GM12878 (cell line): ENCODE data around the gene EPHA7. TPM values are rescaled to one million over a fixed set of nuclear protein-coding genes. Genes with fewer than 3 reads are reported as not detected.

Experiments used
- ATAC-seq: fragments of 200-7000 bp; cut with Tn5 transposase; 3 replicates; pipeline ENCODE4 v1.9.1; 2020; ENCODE audit warnings: mild to moderate bottlenecking, moderate library complexity
- BruUV-seq: library from RNA; stranded (reverse); fragments of 400-500 nt; replicated peaks from 2 replicates; lab custom pipeline; 2021; lab: Mats Ljungman, UMichigan
- CTCF ChIA-PET: fragments of 300-600 bp; sonication (Branson Sonifier 250); formaldehyde crosslinking; extraction: SDS; loops from one replicate; lab custom pipeline; 2021; ENCODE audit warnings: inconsistent platforms; lab: Yijun Ruan, JAX
- POLR2A ChIA-PET: fragments of 350-600 bp; formaldehyde crosslinking; extraction: SDS; loops from one replicate; lab custom pipeline; 2021; ENCODE audit warnings: inconsistent platforms; lab: Charles Lee
- RAD21 ChIA-PET: fragments of 300-600 bp; sonication (Branson Sonifier 250); formaldehyde crosslinking; loops from one replicate; lab custom pipeline; 2023; ENCODE audit warnings: antibody characterized with exemption; ENCODE audit not compliant: unreplicated experiment; lab: Charles Lee
- SMC1A ChIA-PET: fragments of 300-600 bp; sonication (Branson Sonifier 250); formaldehyde crosslinking; loops from one replicate; lab custom pipeline; 2023; ENCODE audit not compliant: unreplicated experiment, uncharacterized antibody; lab: Charles Lee
- DNase-seq: peaks from one replicate; pipeline ENCODE4 v3.0.0-alpha.2; 2011; ENCODE audit warnings: low read depth, low spot score
- FAIRE-seq: peaks from 3 replicates; lab custom pipeline; 2011; peaks lifted over from hg19 to GRCh38; lab: Jason Lieb, UNC
- H2AFZ ChIP-seq: 2 replicates; pipeline ENCODE4 v1.6.0; 2011; ENCODE audit warnings: low read depth, low read length, control low read depth; ENCODE audit not compliant: control insufficient read depth
- H3K27ac ChIP-seq: 2 replicates; pipeline ENCODE4 v1.5.1; 2011; ENCODE audit warnings: control low read depth; ENCODE audit not compliant: control insufficient read depth, insufficient read depth
- H3K27me3 ChIP-seq, 2 experiments: replicated peaks in 1 of 2; 2 replicates each; pipeline versions ENCODE4 v1.6.0 to v1.6.1; 2011; ENCODE audit warnings: low read length in 1 of 2; ENCODE audit not compliant: control insufficient read depth in 2 of 2, insufficient read depth in 2 of 2
- H3K36me3 ChIP-seq, 2 experiments: 2 replicates each; pipeline ENCODE4 v1.5.1; 2011; ENCODE audit warnings: low read length in 1 of 2; ENCODE audit not compliant: control insufficient read depth in 2 of 2, insufficient read depth in 2 of 2
- H3K4me1 ChIP-seq: 2 replicates; pipeline ENCODE4 v1.6.1; 2011; ENCODE audit warnings: mild to moderate bottlenecking, low read length, moderate library complexity, mixed read lengths; ENCODE audit not compliant: control insufficient read depth, insufficient read depth
- H3K4me2 ChIP-seq: 2 replicates; pipeline ENCODE4 v1.6.0; 2011; ENCODE audit warnings: control low read depth; ENCODE audit not compliant: control insufficient read depth, insufficient read depth
- H3K4me3 ChIP-seq: fragments of 200-600 bp; sonication (generic); 2 replicates; pipeline ENCODE4 v1.5.1; 2016
- H3K79me2 ChIP-seq: 2 replicates; pipeline ENCODE4 v1.6.0; 2011; ENCODE audit warnings: low read length; ENCODE audit not compliant: control insufficient read depth, insufficient read depth
- H3K9ac ChIP-seq: 2 replicates; pipeline ENCODE4 v1.8.0; 2011; ENCODE audit warnings: low read length, control low read depth, mixed read lengths; ENCODE audit not compliant: control insufficient read depth, insufficient read depth
- H3K9me3 ChIP-seq: replicated peaks from 3 replicates; pipeline ENCODE4 v1.5.1; 2011; ENCODE audit warnings: mild to moderate bottlenecking, low read length; ENCODE audit not compliant: control insufficient read depth, insufficient read depth
- H4K20me1 ChIP-seq: 2 replicates; pipeline ENCODE4 v1.6.0; 2011; ENCODE audit not compliant: control insufficient read depth, insufficient read depth
- BCL11A ChIP-seq: IDR thresholded peaks from 2 replicates; pipeline ENCODE4 v1.6.1; 2011; ENCODE audit warnings: low read depth, low read length
- CREB1 ChIP-seq: IDR thresholded peaks from 2 replicates; pipeline ENCODE4 v1.6.1; 2012; ENCODE audit warnings: low read depth, mild to moderate bottlenecking, inconsistent platforms
- EED ChIP-seq: sonication (generic); IDR thresholded peaks from 2 replicates; pipeline ENCODE4 v1.6.1; 2016; ENCODE audit warnings: antibody characterized with exemption, low read depth
- ESRRA ChIP-seq: IDR thresholded peaks from 2 replicates; pipeline ENCODE4 v1.6.1; 2012; ENCODE audit warnings: mild to moderate bottlenecking, low read length, improper control_type of control experiment
- FOXK2 ChIP-seq: fragments of 450-650 bp; IDR thresholded peaks from 2 replicates; pipeline ENCODE4 v1.6.1; 2017; ENCODE audit warnings: mild to moderate bottlenecking, moderate library complexity
- NFYB ChIP-seq: IDR thresholded peaks from 2 replicates; pipeline ENCODE4 v1.6.1; 2011; ENCODE audit warnings: low read depth, mild to moderate bottlenecking, low read length, improper control_type of control experiment, moderate library complexity; ENCODE audit not compliant: insufficient read depth
- NR2F1 ChIP-seq: fragments of 450-650 bp; conservative IDR thresholded peaks from 2 replicates; pipeline ENCODE4 v1.6.1; 2017; ENCODE audit warnings: mild to moderate bottlenecking
- PKNOX1 ChIP-seq: fragments of 450-650 bp; IDR thresholded peaks from 2 replicates; pipeline ENCODE4 v1.6.1; 2016; ENCODE audit warnings: mild to moderate bottlenecking
- POLR2AphosphoS5 ChIP-seq: IDR thresholded peaks from 2 replicates; pipeline ENCODE4 v1.6.1; 2011; ENCODE audit warnings: mild to moderate bottlenecking, low read length, inconsistent platforms
- SPI1 ChIP-seq: IDR thresholded peaks from 2 replicates; pipeline ENCODE4 v1.6.1; 2011; ENCODE audit warnings: low read depth, mild to moderate bottlenecking, low read length, moderate library complexity, borderline replicate concordance; ENCODE audit not compliant: insufficient read depth
- STAT3 ChIP-seq: IDR thresholded peaks from 2 replicates; pipeline ENCODE4 v1.6.1; 2011; ENCODE audit warnings: low read depth, low read length, improper control_type of control experiment
- TARDBP ChIP-seq: IDR thresholded peaks from 2 replicates; pipeline ENCODE4 v1.6.1; 2016; ENCODE audit warnings: borderline replicate concordance
- ZBTB40 ChIP-seq: fragments of 450-650 bp; IDR thresholded peaks from 2 replicates; pipeline ENCODE4 v1.6.1; 2016; ENCODE audit warnings: mild to moderate bottlenecking, moderate library complexity, borderline replicate concordance
- WGBS: methylation state at CpG from one replicate; pipeline ENCODE4 v1.1.6; 2016; ENCODE audit warnings: low lambda C conversion rate; ENCODE audit not compliant: insufficient replicate concordance, insufficient coverage; ENCODE audit errors: missing lambda C conversion rate; 5-methylcytosine and 5-hydroxymethylcytosine counted together
- in situ Hi-C: fragments of 300-500 bp; cut with MboI; formaldehyde crosslinking; loops from 9 replicates; pipeline ENCODE4 v1.14.3; 2018; ENCODE audit warnings: mixed read lengths
- intact Hi-C: fragments of 100-400 bp; cut with micrococcal nuclease; formaldehyde crosslinking; loops from one replicate; pipeline ENCODE4 v1.14.2; 2022; ENCODE audit not compliant: unreplicated experiment
- polyA plus RNA-seq, 11 experiments: library from polyadenylated mRNA; depleted of rRNA in 4 of 11; unstranded in 6 of 11; stranded (reverse) in 5 of 11; fragments of >200 nt; fragmentation: Nextera tagmentation in 4 of 11; fragmentation: Illumina TruSeq in 1 of 11; extraction: Ambion mirVana in 4 of 11; extraction: Trizol in 1 of 11; gene quantifications; 1 replicate in 1 of 11; 2 replicates in 10 of 11; pipeline versions ENCODE4 v1.2.1 to v1.2.3, GENCODE V29; 2011 to 2016; ENCODE audit warnings: inconsistent platforms in 2 of 11, missing spikeins in 2 of 11, low read depth in 1 of 11
- total RNA-seq, 4 experiments: library from RNA; depleted of rRNA in 3 of 4; stranded (reverse); fragments of >200 nt in 3 of 4; fragmentation: Illumina TruSeq in 1 of 4; extraction: Trizol in 1 of 4; gene quantifications; 2 replicates each; pipeline versions ENCODE4 v1.2.1 to v1.2.3, GENCODE V29; 2013 to 2021
- TF ChIP-seq, protein P1 (sequence below): fragments of 450-650 bp; formaldehyde crosslinking; IDR thresholded peaks from 2 replicates; pipeline ENCODE4 v1.5.0; 2022; ENCODE audit warnings: mild to moderate bottlenecking, missing genetic modification characterization

The EPHA7 gene
- total and polyA plus RNA-seq, 10 of the 15 experiments (the other 5 are each of a cell fraction or from before 2014, with no cell fraction given): not detected

- POLR2A ChIA-PET: no interaction called here
- DNase-seq (no peak), FAIRE-seq (no peak), ATAC-seq (peak; percentile 27; the same call in 1 of the 3 replicates)
- in situ Hi-C loops: no loop called here
- no TSS peak for BruUV-seq
- H2AFZ ChIP-seq: no peak overlapping the region
- no peaks in the 10 kb centered on the region for H3K36me3 ChIP-seq
- H3K79me2 ChIP-seq: no peaks in the 10 kb centered on the region
- no peaks in the 10 kb centered on the region; the same call in 1 of the 3 replicates for H3K9me3 ChIP-seq
- intact Hi-C loops: no loop called here
- H3K27ac ChIP-seq: no peak overlapping the region
- H3K4me1 ChIP-seq: no peaks in the 10 kb centered on the region
- H3K4me3 ChIP-seq: no peak overlapping the region
- no peak overlapping the region for H3K9ac ChIP-seq
- CTCF ChIA-PET: no interaction called here
- no peaks in the 10 kb centered on the region for H4K20me1 ChIP-seq
- SMC1A ChIA-PET: no interaction called here
- H3K27me3 ChIP-seq: peaks cover 11 to 18% of the 10 kb centered on the region in 2 experiments; a peak in 3 of 4 replicates
- RAD21 ChIA-PET: no interaction called here
- peak overlapping the region; percentile 7; the same call in 1 of the 2 replicates for H3K4me2 ChIP-seq
- WGBS: 44% methylated on average over 52 of the region's 77 CpGs
- TF ChIP-seq CREB1: no peak
- no peak for TF ChIP-seq ESRRA
- no peak for TF ChIP-seq EED
- TF ChIP-seq TARDBP: no peak
- TF ChIP-seq, protein P1, sequence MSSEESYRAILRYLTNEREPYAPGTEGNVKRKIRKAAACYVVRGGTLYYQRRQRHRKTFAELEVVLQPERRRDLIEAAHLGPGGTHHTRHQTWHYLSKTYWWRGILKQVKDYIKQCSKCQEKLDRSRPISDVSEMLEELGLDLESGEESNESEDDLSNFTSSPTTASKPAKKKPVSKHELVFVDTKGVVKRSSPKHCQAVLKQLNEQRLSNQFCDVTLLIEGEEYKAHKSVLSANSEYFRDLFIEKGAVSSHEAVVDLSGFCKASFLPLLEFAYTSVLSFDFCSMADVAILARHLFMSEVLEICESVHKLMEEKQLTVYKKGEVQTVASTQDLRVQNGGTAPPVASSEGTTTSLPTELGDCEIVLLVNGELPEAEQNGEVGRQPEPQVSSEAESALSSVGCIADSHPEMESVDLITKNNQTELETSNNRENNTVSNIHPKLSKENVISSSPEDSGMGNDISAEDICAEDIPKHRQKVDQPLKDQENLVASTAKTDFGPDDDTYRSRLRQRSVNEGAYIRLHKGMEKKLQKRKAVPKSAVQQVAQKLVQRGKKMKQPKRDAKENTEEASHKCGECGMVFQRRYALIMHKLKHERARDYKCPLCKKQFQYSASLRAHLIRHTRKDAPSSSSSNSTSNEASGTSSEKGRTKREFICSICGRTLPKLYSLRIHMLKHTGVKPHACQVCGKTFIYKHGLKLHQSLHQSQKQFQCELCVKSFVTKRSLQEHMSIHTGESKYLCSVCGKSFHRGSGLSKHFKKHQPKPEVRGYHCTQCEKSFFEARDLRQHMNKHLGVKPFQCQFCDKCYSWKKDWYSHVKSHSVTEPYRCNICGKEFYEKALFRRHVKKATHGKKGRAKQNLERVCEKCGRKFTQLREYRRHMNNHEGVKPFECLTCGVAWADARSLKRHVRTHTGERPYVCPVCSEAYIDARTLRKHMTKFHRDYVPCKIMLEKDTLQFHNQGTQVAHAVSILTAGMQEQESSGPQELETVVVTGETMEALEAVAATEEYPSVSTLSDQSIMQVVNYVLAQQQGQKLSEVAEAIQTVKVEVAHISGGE: no peak
- no peak for TF ChIP-seq STAT3
- no peak for TF ChIP-seq FOXK2
- TF ChIP-seq SPI1: no peak
- TF ChIP-seq PKNOX1: no peak
- no peak for TF ChIP-seq ZBTB40
- no peak for TF ChIP-seq POLR2AphosphoS5
- no peak for TF ChIP-seq BCL11A
- no peak for TF ChIP-seq NR2F1
- TF ChIP-seq NFYB: no peak
These were observed 2.6 kb downstream of the EPHA7 start for GRCh38 chr6:93416571-93417420.
